CD4-positive, alpha-beta T cell treated with Interleukin-15 for 4 hours (primary cell): ENCODE data around the gene PRPF6.

ENCODE experiments used
- DNase-seq: peaks from one replicate; pipeline ENCODE4 v3.0.0-alpha.2; 2020; ENCODE audit warnings: low spot score

PRPF6 gene

GRCh38 chr20:64035933-64036345 is 55.0 kb downstream of the PRPF6 start, which contains the start of gene C20orf204:
Gene C20orf204 (plus strand): TSS chr20:64036182. CDS start chr20:64036324, 142 bp downstream.
- DNase-seq, result no peak

DNA sequence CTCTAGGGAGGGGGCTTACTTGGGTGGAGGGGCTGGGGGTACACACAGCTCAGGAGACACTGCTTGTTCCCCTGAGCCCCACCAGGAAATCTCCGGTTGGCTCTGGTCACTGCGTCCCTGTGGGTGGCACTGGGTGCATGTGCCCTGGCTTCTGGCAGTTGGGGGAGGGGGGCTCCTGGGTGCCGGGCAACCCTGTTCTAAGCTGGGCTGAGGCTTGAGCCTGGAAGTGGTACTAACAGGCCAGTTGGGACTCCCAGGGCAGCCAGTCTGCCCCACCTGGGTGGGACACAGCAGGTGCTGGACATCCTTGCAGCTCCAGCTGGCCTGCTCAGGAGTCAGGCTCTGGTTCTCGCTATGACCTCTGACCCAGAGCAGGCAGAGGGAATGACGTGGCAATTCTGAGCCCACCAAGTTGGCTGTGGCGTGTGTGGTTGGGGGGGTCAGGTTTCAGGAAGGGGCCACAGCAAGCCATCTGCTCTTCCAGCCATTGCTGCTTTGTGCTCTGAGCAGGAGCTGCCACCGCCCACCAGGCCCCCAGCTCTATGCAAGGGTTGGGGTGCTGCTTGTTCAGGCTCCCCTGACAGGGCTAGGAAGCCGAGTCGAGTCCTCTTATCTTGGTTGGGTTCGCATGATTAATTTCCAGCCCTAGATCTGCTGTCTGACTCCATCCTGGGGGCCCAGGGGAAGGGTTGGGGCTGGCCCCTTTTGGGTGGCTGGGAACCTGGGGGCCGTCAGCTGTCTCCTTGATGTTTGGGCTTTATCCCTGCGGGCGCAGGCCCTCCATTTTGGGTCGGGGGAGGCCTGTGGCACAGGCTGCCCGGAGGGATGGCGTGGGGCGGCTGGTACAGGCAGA is 55.6 kb downstream of the PRPF6 start:
- no peak for DNase-seq

- DNase-seq, result no peak
Measured at GRCh38 chr20:64037199-64037497, 56.2 kb downstream of the PRPF6 start.

DNA sequence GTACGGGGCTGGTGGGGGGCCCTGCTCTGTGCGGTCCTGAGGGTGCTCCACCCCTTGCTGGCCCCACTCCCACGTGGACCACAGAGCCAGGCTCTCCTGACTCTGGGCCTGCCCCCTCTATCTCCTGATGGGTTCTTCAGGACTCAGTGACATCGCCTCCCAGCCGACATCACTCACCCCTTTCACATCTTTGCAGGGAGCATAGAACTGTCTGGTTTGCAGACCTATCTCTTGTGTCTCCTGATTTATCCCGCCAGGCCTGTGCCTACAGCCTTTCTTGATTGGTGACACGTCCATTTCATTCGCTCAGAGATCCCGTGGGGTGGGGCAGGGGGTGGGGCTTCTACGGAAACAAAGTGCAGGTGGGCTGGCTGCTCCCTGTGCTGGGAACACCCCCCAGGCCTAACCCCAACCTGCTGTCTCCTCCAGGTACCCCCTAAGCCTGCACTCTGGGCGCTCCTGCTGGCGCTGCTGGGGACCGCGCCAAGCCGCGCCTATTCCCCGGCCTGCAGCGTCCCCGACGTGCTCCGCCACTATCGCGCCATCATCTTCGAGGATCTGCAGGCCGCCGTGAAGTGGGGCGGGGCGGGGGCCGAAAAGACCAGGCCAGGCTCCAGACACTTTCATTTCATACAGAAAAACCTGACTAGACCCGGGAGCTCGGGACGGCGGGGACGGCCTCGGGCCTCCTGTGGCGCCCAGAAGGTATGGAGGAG is 56.7 kb downstream of the PRPF6 start:
- no peak for DNase-seq

DNA sequence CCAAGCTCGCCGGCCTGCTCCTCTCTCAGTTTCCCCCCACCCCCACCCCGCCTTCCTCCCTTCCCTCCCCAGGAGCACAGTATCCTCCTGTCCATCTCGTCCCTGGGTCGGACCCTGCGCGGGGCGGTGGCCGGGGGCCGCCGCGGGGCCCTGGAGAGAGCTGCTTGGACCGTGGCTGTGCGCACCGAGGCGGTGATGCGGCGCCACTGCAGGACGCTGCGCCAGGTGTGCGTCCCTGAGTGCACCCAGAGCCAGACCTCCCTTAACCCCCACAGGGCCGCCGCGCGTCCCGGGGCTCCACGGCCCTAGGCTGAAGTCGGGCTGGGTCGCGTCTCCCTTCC is 57.3 kb downstream of the PRPF6 start:
- DNase-seq, result no peak

- peak; percentile 76 for DNase-seq
Measured at GRCh38 chr20:64038565-64039292, 57.8 kb downstream of the PRPF6 start.

DNA sequence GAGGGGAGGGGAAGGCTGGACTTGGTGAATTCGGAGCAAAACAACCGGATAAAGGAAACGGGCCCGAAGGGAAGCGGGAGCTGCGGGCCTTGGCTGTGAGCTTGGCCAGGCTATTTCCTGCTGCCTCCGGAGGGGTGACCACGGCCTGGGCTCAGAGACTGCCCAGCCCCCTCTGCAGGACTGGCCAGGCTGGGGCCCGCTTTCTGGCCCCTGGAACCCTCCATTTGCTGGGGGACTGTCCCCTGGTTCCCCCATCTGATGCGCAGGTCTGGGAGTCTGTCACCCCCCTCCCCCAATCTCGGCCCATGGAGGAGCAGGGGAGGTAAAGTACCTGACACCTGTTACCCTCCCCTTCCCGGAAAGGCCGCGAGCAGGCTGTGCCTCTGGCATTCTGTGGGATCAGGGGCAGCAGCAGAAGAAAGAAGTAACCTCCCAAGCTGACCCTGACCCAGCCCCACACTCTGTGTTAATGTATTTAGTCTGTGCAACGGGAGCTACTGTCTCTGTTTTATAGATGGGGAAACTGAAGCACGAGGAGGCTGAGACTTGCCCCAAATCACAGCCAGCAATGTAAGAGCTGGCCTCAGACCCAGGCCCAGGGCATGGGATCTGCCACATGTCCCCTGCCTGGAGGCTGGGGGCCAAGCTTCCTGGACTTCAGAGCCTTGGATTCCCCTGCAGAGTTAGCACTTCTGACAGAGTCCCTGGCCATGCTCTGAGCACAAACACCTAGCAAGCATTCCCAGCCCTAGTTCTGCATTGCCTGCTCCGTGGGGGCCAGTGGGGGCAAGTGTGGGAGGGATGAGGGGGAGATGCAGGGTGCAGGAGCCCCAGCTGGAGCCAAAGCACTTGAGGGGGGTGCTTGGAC is 58.6 kb downstream of the PRPF6 start:
- DNase-seq, result no peak

- no peak for DNase-seq
Measured at GRCh38 chr20:64040231-64041039, 59.5 kb downstream of the PRPF6 start.

GRCh38 chr20:64041040-64041780 is 60.3 kb downstream of the PRPF6 start:
- DNase-seq, result no peak

GRCh38 chr20:64041781-64042053 is 60.8 kb downstream of the PRPF6 start:
- no peak for DNase-seq

DNA sequence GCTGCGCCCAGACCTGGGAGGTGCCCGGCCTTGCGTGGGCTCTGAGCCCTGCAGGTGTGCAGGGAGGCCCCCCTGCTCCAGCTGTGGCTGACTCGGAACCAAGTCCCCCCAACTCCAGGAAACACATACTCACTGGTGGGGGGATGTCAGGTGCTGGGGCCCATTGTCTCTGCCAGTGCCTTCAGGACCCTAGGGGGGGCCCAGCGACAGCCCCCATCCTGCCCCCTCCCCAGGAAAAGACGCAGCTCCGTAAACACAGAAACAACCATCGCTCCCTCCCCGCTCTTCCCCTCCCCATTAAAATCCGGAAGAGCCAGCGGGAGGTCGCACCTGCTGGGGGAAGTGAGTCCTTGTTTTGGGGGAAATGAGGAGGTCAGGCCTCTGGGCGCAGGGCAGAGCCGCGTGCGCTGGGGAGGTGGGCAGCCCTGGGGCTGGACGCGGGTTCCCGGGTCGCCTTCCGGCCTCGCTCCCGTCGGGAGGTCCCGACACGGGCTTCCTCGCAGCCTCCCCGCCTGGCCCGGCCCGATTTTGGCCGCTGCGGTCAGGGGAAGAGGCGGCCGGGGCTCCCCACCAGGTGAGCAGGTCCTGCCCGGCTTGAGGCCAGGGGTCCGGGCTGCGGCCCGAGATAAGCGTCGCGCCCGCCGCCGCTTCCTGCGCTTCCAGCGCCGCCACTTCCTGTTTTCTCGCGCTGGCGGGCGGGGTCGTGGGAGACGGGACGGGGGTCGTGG is 61.3 kb downstream of the PRPF6 start:
- no peak for DNase-seq

DNA sequence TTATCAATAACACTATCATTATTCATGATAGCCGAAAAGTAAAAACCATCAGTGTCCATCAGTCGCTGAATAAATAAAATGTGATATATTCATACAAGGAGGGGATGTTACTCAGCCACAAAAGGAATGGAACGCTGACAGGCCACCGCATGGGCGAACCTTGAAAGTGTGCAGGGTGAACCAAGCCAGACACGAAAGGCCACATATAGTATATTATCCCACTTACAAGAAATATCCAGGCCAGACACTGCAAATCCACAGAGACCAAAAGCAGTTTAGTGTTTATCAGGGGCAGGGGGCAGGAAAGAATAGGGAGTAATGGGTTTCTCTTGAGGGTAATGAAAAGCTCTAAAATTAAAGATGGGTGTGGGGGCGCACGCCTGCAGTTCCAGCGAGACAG is 62.8 kb downstream of the PRPF6 start:
- no peak for DNase-seq

GRCh38 chr20:64044484-64045247 is 63.7 kb downstream of the PRPF6 start:
- DNase-seq, result no peak

- DNase-seq, result no peak
Measured at GRCh38 chr20:64045346-64046011, 64.5 kb downstream of the PRPF6 start.

DNA sequence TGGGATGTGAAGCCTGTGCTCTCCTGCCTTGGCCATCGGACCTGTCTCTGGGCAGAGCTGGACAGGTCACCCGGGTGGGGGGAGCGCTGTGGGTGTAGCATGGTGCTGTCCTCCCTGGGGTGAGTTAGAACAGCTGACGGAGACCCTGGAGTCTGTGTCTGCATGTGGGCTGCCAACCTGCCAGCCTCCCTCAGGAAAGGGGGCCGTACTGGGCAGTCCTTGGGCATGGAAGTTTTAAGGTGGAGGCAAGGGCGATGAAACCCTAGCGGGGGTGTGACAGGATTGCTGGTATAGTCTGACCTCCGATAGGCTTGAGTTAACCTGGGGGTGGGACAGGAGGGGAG is 66.1 kb downstream of the PRPF6 start:
- no peak for DNase-seq

DNA sequence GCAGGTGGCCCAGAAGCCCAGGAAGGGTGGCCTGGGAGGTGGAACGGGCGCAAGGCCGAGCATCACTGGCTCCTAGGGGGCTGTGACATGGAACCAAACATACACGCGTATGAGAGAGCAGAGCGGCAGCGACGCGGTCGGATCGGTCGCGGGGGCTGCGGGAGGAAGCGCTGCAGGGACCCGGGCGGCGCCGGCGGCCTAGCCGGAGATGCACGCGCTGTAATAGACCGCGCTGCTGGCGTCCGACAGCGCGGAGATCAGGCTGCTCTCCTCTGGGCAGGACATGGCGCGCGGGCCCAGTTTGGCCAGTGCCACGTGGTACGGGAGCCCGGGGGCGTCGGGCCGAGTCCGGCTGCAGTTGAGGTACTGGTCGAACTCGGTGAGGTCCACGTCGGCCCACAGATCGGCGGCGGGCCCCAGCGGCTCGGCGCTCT is 67.1 kb downstream of the PRPF6 start:
- DNase-seq, result no peak

- no peak for DNase-seq
Measured at GRCh38 chr20:64048402-64049044, 67.6 kb downstream of the PRPF6 start.
